AG04449 (cell line): ENCODE results near the gene PEMT.
"Not testable (repeated sequence)": the region's sequence is repeated elsewhere in the genome, so short reads cannot be mapped to it uniquely, and the experiment has no call there.

Experiments used
- CTCF ChIA-PET: fragments of 350-600 bp; formaldehyde crosslinking; extraction: SDS; loops from one replicate; lab custom pipeline; 2021; ENCODE audit warnings: antibody characterized with exemption; lab: Yijun Ruan, JAX
- POLR2A ChIA-PET: fragments of 400-600, 350-600 bp; formaldehyde crosslinking; extraction: SDS; loops from one replicate; lab custom pipeline; 2020; ENCODE audit warnings: antibody characterized with exemption, inconsistent platforms; lab: Yijun Ruan, JAX
- DNase-seq: peaks from one replicate; pipeline ENCODE4 v3.0.0-alpha.2; 2010; ENCODE audit warnings: low read depth, low spot score
- H3K4me3 ChIP-seq: 2 replicates; pipeline ENCODE4 v1.5.1; 2011; ENCODE audit warnings: low read depth, mild to moderate bottlenecking, control low read depth, low read length
- CTCF ChIP-seq: IDR thresholded peaks from one replicate; pipeline ENCODE4 v1.5.1; 2011; ENCODE audit warnings: mild to moderate bottlenecking, moderate library complexity, low read length, control low read depth, inconsistent platforms; ENCODE audit not compliant: insufficient read depth; ENCODE audit errors: missing control alignments

PEMT gene

GRCh38 chr17:17633310-17633709 is 41.8 kb upstream of the PEMT start:
- POLR2A ChIA-PET = no interaction called here

GRCh38 chr17:17632690-17633089 is 41.2 kb upstream of the PEMT start:
- DNase-seq, H3K4me3 ChIP-seq, POLR2A ChIA-PET: not testable (repeated sequence)
- CTCF ChIA-PET = interaction anchor here (1.0 to 16.2 kb wide), 5 partner anchors 8 to 281 kb away, joined by 3 to 365 read pairs (median 5); no protein-coding TSS in a partner anchor

More at GRCh38 chr17:17633310-17633709, 41.8 kb upstream of the PEMT start:
- DNase-seq = no peak
- CTCF ChIA-PET = interaction anchor here (1.1 to 16.2 kb wide), 4 partner anchors 9 to 281 kb away, joined by 3 to 365 read pairs (median 14); no protein-coding TSS in a partner anchor
- H3K4me3 ChIP-seq = no peak overlapping the region
- TF ChIP-seq CTCF = no peak

- H3K4me3 ChIP-seq = no peak overlapping the region; the same call in 1 of the 2 replicates
- CTCF ChIA-PET = interaction anchor here (0.6 to 16.2 kb wide), 3 partner anchors 13 to 277 kb away, joined by 5 to 365 read pairs (median 12); no protein-coding TSS in a partner anchor
- POLR2A ChIA-PET = no interaction called here
- no peak for DNase-seq
- no peak for TF ChIP-seq CTCF
These were observed 37.0 kb upstream of the PEMT start for GRCh38 chr17:17628388-17629008.

GRCh38 chr17:17626840-17627239 is 35.3 kb upstream of the PEMT start:
- TF ChIP-seq CTCF = no peak
- no peak for DNase-seq
- CTCF ChIA-PET = interaction anchor here (1.1 to 2.0 kb wide), 3 partner anchors 13 to 272 kb away, joined by 4 to 12 read pairs (median 4); no protein-coding TSS in a partner anchor
- no peak overlapping the region for H3K4me3 ChIP-seq
- POLR2A ChIA-PET = no interaction called here

- no peak for TF ChIP-seq CTCF
- POLR2A ChIA-PET = no interaction called here
- no peak for DNase-seq
- CTCF ChIA-PET = interaction anchor here (1.1 to 2.0 kb wide), 4 partner anchors 13 to 271 kb away, joined by 4 to 12 read pairs (median 6); no protein-coding TSS in a partner anchor
- no peak overlapping the region for H3K4me3 ChIP-seq
These were observed 34.8 kb upstream of the PEMT start for GRCh38 chr17:17626151-17626805.

GRCh38 chr17:17624741-17625140 is 33.2 kb upstream of the PEMT start:
- no peak for TF ChIP-seq CTCF
- ChIA-PET CTCF (interaction anchor here (1.0 to 2.0 kb wide), 4 partner anchors 8 to 57 kb away, joined by 3 to 13 read pairs (median 6); no protein-coding TSS in a partner anchor), POLR2A (interaction anchor here (1.2 kb wide), 1 partner anchor 128 kb away, joined by 4 read pairs; no protein-coding TSS in a partner anchor)
- H3K4me3 ChIP-seq = no peak overlapping the region
- no peak for DNase-seq
